ENCODE data around the gene TSPAN9.
A peak's percentile ranks its signal among the peaks of the same experiment; 100 is the strongest.

The TSPAN9 gene

GRCh38 chr12:3265406-3265805, 188.2 kb downstream of the TSPAN9 start:
- H3K27me3 Mint-ChIP-seq, result peaks cover 25 to 29% of the 10 kb centered on the region in 2 donors
- no peak overlapping the region for H3K4me3 Mint-ChIP-seq
- no peak overlapping the region for H3K27ac Mint-ChIP-seq
- H3K9me3 Mint-ChIP-seq, result no peaks in the 10 kb centered on the region
- H3K4me1 Mint-ChIP-seq, result no peaks in the 10 kb centered on the region
- DNase-seq (no peak), ATAC-seq (replicated peaks) (no peak)
- no peaks in the 10 kb centered on the region for H3K36me3 Mint-ChIP-seq

GRCh38 chr12:3266638-3267037, 189.5 kb downstream of the TSPAN9 start:
- ATAC-seq (replicated peaks) (no peak), DNase-seq (no peak)
- no peaks in the 10 kb centered on the region for H3K36me3 Mint-ChIP-seq
- H3K4me3 Mint-ChIP-seq, result no peak overlapping the region
- no peaks in the 10 kb centered on the region for H3K4me1 Mint-ChIP-seq
- H3K9me3 Mint-ChIP-seq, result no peaks in the 10 kb centered on the region
- peaks cover 29% of the 10 kb centered on the region in 2 donors for H3K27me3 Mint-ChIP-seq
- H3K27ac Mint-ChIP-seq, result no peak overlapping the region

- H3K27ac Mint-ChIP-seq, result no peak overlapping the region
- ATAC-seq (replicated peaks) (no peak), DNase-seq (no peak)
- H3K36me3 Mint-ChIP-seq, result no peaks in the 10 kb centered on the region
- no peak overlapping the region for H3K4me3 Mint-ChIP-seq
- no peaks in the 10 kb centered on the region for H3K4me1 Mint-ChIP-seq
- no peaks in the 10 kb centered on the region for H3K9me3 Mint-ChIP-seq
- H3K27me3 Mint-ChIP-seq, result peaks cover 29% of the 10 kb centered on the region in 2 donors
Measured at GRCh38 chr12:3267690-3268089, 190.5 kb downstream of the TSPAN9 start.

- Mint-ChIP-seq H3K4me1 (peaks cover 0 to under 1% of the 10 kb centered on the region in 2 donors), H3K36me3 (no peaks in the 10 kb centered on the region), H3K27ac (no peak overlapping the region), H3K9me3 (no peaks in the 10 kb centered on the region), H3K27me3 (peaks cover 35 to 38% of the 10 kb centered on the region in 2 donors), H3K4me3 (no peak overlapping the region)
- ATAC-seq (replicated peaks) (no peak), DNase-seq (no peak)
Measured at GRCh38 chr12:3269594-3269993, 192.4 kb downstream of the TSPAN9 start.

- ATAC-seq (replicated peaks), result no peak
- Mint-ChIP-seq H3K27ac (no peak overlapping the region), H3K36me3 (no peaks in the 10 kb centered on the region), H3K9me3 (no peaks in the 10 kb centered on the region), H3K27me3 (peaks cover 43 to 44% of the 10 kb centered on the region in 2 donors), H3K4me3 (no peak overlapping the region), H3K4me1 (peaks cover 3 to 9% of the 10 kb centered on the region in 2 donors)
- DNase-seq, result no peak
Measured at GRCh38 chr12:3271146-3271545, 194.0 kb downstream of the TSPAN9 start.

- Mint-ChIP-seq H3K27ac (no peak overlapping the region), H3K9me3 (no peaks in the 10 kb centered on the region), H3K4me1 (peaks cover 3 to 9% of the 10 kb centered on the region in 2 donors), H3K27me3 (peaks cover 44 to 45% of the 10 kb centered on the region in 2 donors), H3K4me3 (no peak overlapping the region), H3K36me3 (no peaks in the 10 kb centered on the region)
- no peak for DNase-seq
- ATAC-seq (replicated peaks), result no peak
Measured at GRCh38 chr12:3271639-3272038, 194.5 kb downstream of the TSPAN9 start.

GRCh38 chr12:3272958-3273357, 195.8 kb downstream of the TSPAN9 start:
- Mint-ChIP-seq H3K36me3 (no peaks in the 10 kb centered on the region), H3K27ac (no peak overlapping the region), H3K4me1 (peaks cover 3 to 9% of the 10 kb centered on the region in 2 donors), H3K27me3 (peaks cover 50 to 52% of the 10 kb centered on the region in 2 donors), H3K4me3 (no peak overlapping the region), H3K9me3 (no peaks in the 10 kb centered on the region)
- DNase-seq, result no peak
- ATAC-seq (replicated peaks), result no peak

- Mint-ChIP-seq H3K4me3 (no peak overlapping the region), H3K9me3 (no peaks in the 10 kb centered on the region), H3K27ac (no peak overlapping the region), H3K36me3 (no peaks in the 10 kb centered on the region), H3K27me3 (peaks cover 54 to 55% of the 10 kb centered on the region in 2 donors), H3K4me1 (peaks cover 3 to 9% of the 10 kb centered on the region in 2 donors)
- DNase-seq, result no peak
- no peak for ATAC-seq (replicated peaks)
Measured at GRCh38 chr12:3273409-3273853, 196.3 kb downstream of the TSPAN9 start.

GRCh38 chr12:3274664-3275063, 197.5 kb downstream of the TSPAN9 start:
- H3K9me3 Mint-ChIP-seq, result no peaks in the 10 kb centered on the region
- DNase-seq (no peak), ATAC-seq (replicated peaks) (no peak)
- H3K27ac Mint-ChIP-seq, result no peak overlapping the region
- H3K4me1 Mint-ChIP-seq, result peaks cover 3 to 9% of the 10 kb centered on the region in 2 donors
- no peak overlapping the region for H3K4me3 Mint-ChIP-seq
- no peaks in the 10 kb centered on the region for H3K36me3 Mint-ChIP-seq
- H3K27me3 Mint-ChIP-seq, result peaks cover 55 to 58% of the 10 kb centered on the region in 2 donors

GRCh38 chr12:3275171-3276041, 198.2 kb downstream of the TSPAN9 start:
- no peaks in the 10 kb centered on the region for H3K36me3 Mint-ChIP-seq
- DNase-seq (peak; percentile 54), ATAC-seq (replicated peaks) (peak; percentile 82 to 92)
- no peak overlapping the region for H3K27ac Mint-ChIP-seq
- no peak overlapping the region for H3K4me3 Mint-ChIP-seq
- H3K4me1 Mint-ChIP-seq, result peaks cover 3 to 9% of the 10 kb centered on the region in 2 donors
- peaks cover 50 to 56% of the 10 kb centered on the region in 2 donors for H3K27me3 Mint-ChIP-seq
- H3K9me3 Mint-ChIP-seq, result no peaks in the 10 kb centered on the region

GRCh38 chr12:3276226-3276625, 199.0 kb downstream of the TSPAN9 start:
- no peak for DNase-seq
- Mint-ChIP-seq H3K9me3 (no peaks in the 10 kb centered on the region), H3K27ac (no peak overlapping the region), H3K36me3 (no peaks in the 10 kb centered on the region), H3K27me3 (peaks cover 50 to 53% of the 10 kb centered on the region in 2 donors), H3K4me3 (no peak overlapping the region), H3K4me1 (peaks cover 4 to 9% of the 10 kb centered on the region in 2 donors)
- no peak for ATAC-seq (replicated peaks)

- H3K27me3 Mint-ChIP-seq, result peaks cover 50 to 52% of the 10 kb centered on the region in 2 donors
- peaks cover 6 to 14% of the 10 kb centered on the region in 2 donors for H3K4me1 Mint-ChIP-seq
- no peak overlapping the region for H3K4me3 Mint-ChIP-seq
- no peak for DNase-seq
- no peaks in the 10 kb centered on the region for H3K9me3 Mint-ChIP-seq
- H3K27ac Mint-ChIP-seq, result no peak overlapping the region
- H3K36me3 Mint-ChIP-seq, result no peaks in the 10 kb centered on the region
- no peak for ATAC-seq (replicated peaks)
Measured at GRCh38 chr12:3277306-3277943, 200.2 kb downstream of the TSPAN9 start.

GRCh38 chr12:3278681-3279414, 201.7 kb downstream of the TSPAN9 start:
- DNase-seq (no peak), ATAC-seq (replicated peaks) (no peak)
- Mint-ChIP-seq H3K4me1 (peaks cover 6 to 14% of the 10 kb centered on the region in 2 donors), H3K4me3 (no peak overlapping the region), H3K27me3 (peaks cover 45 to 48% of the 10 kb centered on the region in 2 donors), H3K27ac (no peak overlapping the region), H3K36me3 (no peaks in the 10 kb centered on the region), H3K9me3 (no peaks in the 10 kb centered on the region)

- DNase-seq (no peak), ATAC-seq (replicated peaks) (no peak)
- peaks cover 6 to 14% of the 10 kb centered on the region in 2 donors for H3K4me1 Mint-ChIP-seq
- H3K27me3 Mint-ChIP-seq, result peaks cover 45 to 49% of the 10 kb centered on the region in 2 donors
- H3K27ac Mint-ChIP-seq, result no peak overlapping the region
- no peak overlapping the region for H3K4me3 Mint-ChIP-seq
- no peaks in the 10 kb centered on the region for H3K9me3 Mint-ChIP-seq
- H3K36me3 Mint-ChIP-seq, result no peaks in the 10 kb centered on the region
Measured at GRCh38 chr12:3279415-3279780, 202.2 kb downstream of the TSPAN9 start.
